Tibial nerve (tissue), 4 donors: ENCODE data around the gene CAMK2G. TPM values are rescaled to one million over a fixed set of nuclear protein-coding genes. Genes with fewer than 3 reads are reported as not detected.
"Not testable (repeated sequence)": the region's sequence is repeated elsewhere in the genome, so short reads cannot be mapped to it uniquely, and the experiment has no call there.

Source experiments
- DNase-seq, 2 donors: peaks; one replicate each; pipeline ENCODE4 v3.0.0-alpha.2; 2019; ENCODE audit warnings: low spot score in 2 of 2
- H3K27ac ChIP-seq, 4 donors: fragments of 200-600 bp; sonication (generic) in 3 of 4; one replicate each; pipeline ENCODE4 v1.5.1; 2017 to 2019; ENCODE audit warnings: mild to moderate bottlenecking in 1 of 4
- H3K27me3 ChIP-seq, 2 donors: fragments of 200-600 bp; sonication (generic) in 1 of 2; one replicate each; pipeline versions ENCODE4 v1.5.1 to v1.6.0; 2017 to 2019
- H3K36me3 ChIP-seq, 3 donors: fragments of 200-600 bp; sonication (generic); one replicate each; pipeline ENCODE4 v1.5.1; 2018 to 2019
- H3K4me1 ChIP-seq, 4 donors: fragments of 200-600 bp; sonication (generic) in 3 of 4; one replicate each; pipeline ENCODE4 v1.5.1; 2017 to 2019
- H3K4me3 ChIP-seq, 4 donors: fragments of 200-600 bp; sonication (generic) in 3 of 4; one replicate each; pipeline ENCODE4 v1.5.1; 2017 to 2019; ENCODE audit warnings: mild to moderate bottlenecking in 1 of 4, moderate library complexity in 1 of 4
- H3K9me3 ChIP-seq, 4 donors: fragments of 200-600 bp; sonication (generic) in 3 of 4; one replicate each; pipeline ENCODE4 v1.5.1; 2017 to 2019
- CTCF ChIP-seq, 5 experiments: fragments of 200-600 bp in 3 of 5; fragments of 450-650 bp in 2 of 5; sonication (generic) in 3 of 5; IDR thresholded peaks; one replicate each; pipeline ENCODE4 v1.5.1; 2016 to 2019; ENCODE audit warnings: antibody characterized with exemption in 5 of 5, mild to moderate bottlenecking in 3 of 5, moderate library complexity in 2 of 5
- EP300 ChIP-seq, 2 donors: sonication (generic); formaldehyde crosslinking; IDR thresholded peaks; one replicate each; pipeline ENCODE4 v1.6.1; 2017; ENCODE audit warnings: antibody characterized with exemption in 2 of 2, mild to moderate bottlenecking in 1 of 2
- POLR2A ChIP-seq, 2 donors: fragments of 450-650 bp; IDR thresholded peaks; one replicate each; pipeline ENCODE4 v1.6.1; 2017; ENCODE audit warnings: antibody characterized with exemption in 2 of 2, mild to moderate bottlenecking in 2 of 2, moderate library complexity in 2 of 2
- WGBS, 2 donors: methylation state at CpG; one replicate each; pipeline ENCODE4 v1.1.5; 2018; 5-methylcytosine and 5-hydroxymethylcytosine counted together
- total RNA-seq, 4 donors: library from RNA; depleted of rRNA; stranded (reverse); fragments of >200 nt; gene quantifications; one replicate each; pipeline ENCODE4 v1.1.0, GENCODE V29; 2016

CAMK2G gene
- total RNA-seq, 4 donors from 2014 or later, result 26.4 to 43.5 (median 35.1) TPM

- no peak overlapping the region for H3K4me3 ChIP-seq
- no peaks in the 10 kb centered on the region for H3K9me3 ChIP-seq
- TF ChIP-seq EP300 (IDR thresholded peaks at IDR 0.05) (no peak), CTCF (IDR thresholded peaks at IDR 0.05) (no peak)
- H3K36me3 ChIP-seq, result peaks cover under 1 to 100% (median 38%) of the 10 kb centered on the region in 3 donors
- DNase-seq, result no peak
- H3K27ac ChIP-seq, result no peak overlapping the region
- 67 to 70% methylated on average over 9 of the region's 9 CpGs for WGBS, 2 donors
- no peaks in the 10 kb centered on the region for H3K4me1 ChIP-seq
- no peaks in the 10 kb centered on the region for H3K27me3 ChIP-seq
Observed at GRCh38 chr10:73799899-73800559, 74.3 kb downstream of the CAMK2G start.

- DNase-seq, result no peak
- Histone ChIP-seq H3K36me3 (peaks cover 7 to 100% (median 38%) of the 10 kb centered on the region in 3 donors), H3K4me1 (no peaks in the 10 kb centered on the region), H3K9me3 (no peaks in the 10 kb centered on the region), H3K4me3 (no peak overlapping the region), H3K27ac (no peak overlapping the region), H3K27me3 (no peaks in the 10 kb centered on the region)
- TF ChIP-seq EP300 (IDR thresholded peaks at IDR 0.05), result no peak
- no peak for TF ChIP-seq CTCF (IDR thresholded peaks at IDR 0.05)
- TF ChIP-seq POLR2A (IDR thresholded peaks at IDR 0.05), result no peak
- WGBS, 2 donors, result 68 to 71% methylated on average over 10 of the region's 10 CpGs
Observed at GRCh38 chr10:73798927-73799560, 75.3 kb downstream of the CAMK2G start.

- Histone ChIP-seq H3K4me3 (no peak overlapping the region), H3K36me3 (peaks cover 9 to 100% (median 43%) of the 10 kb centered on the region in 3 donors), H3K4me1 (no peaks in the 10 kb centered on the region), H3K27me3 (no peaks in the 10 kb centered on the region), H3K27ac (no peak overlapping the region), H3K9me3 (no peaks in the 10 kb centered on the region)
- no peak for DNase-seq
- WGBS, 2 donors, result 82 to 84% methylated on average over 6 of the region's 6 CpGs
- TF ChIP-seq EP300 (IDR thresholded peaks at IDR 0.05) (no peak), POLR2A (IDR thresholded peaks at IDR 0.05) (no peak), CTCF (IDR thresholded peaks at IDR 0.05) (no peak)
Observed at GRCh38 chr10:73798087-73798486, 76.3 kb downstream of the CAMK2G start.

GRCh38 chr10:73797324-73798025 lies 76.9 kb downstream of the CAMK2G start:
- Histone ChIP-seq H3K4me1 (no peaks in the 10 kb centered on the region), H3K9me3 (no peaks in the 10 kb centered on the region), H3K36me3 (peaks cover 15 to 100% (median 42%) of the 10 kb centered on the region in 3 donors), H3K4me3 (no peak overlapping the region), H3K27ac (no peak overlapping the region), H3K27me3 (no peaks in the 10 kb centered on the region)
- no peak for DNase-seq
- TF ChIP-seq POLR2A (IDR thresholded peaks at IDR 0.05) (no peak), EP300 (IDR thresholded peaks at IDR 0.05) (no peak), CTCF (IDR thresholded peaks at IDR 0.05) (no peak)
- WGBS, 2 donors, result 88 to 95% methylated on average over 12 to 19 of the region's 19 CpGs

GRCh38 chr10:73796766-73797165 lies 77.6 kb downstream of the CAMK2G start:
- TF ChIP-seq CTCF (IDR thresholded peaks at IDR 0.05) (no peak), POLR2A (IDR thresholded peaks at IDR 0.05) (no peak), EP300 (IDR thresholded peaks at IDR 0.05) (no peak)
- Histone ChIP-seq H3K4me1 (no peaks in the 10 kb centered on the region), H3K27me3 (no peaks in the 10 kb centered on the region), H3K27ac (no peak overlapping the region), H3K36me3 (peaks cover 18 to 100% (median 45%) of the 10 kb centered on the region in 3 donors), H3K9me3 (no peaks in the 10 kb centered on the region), H3K4me3 (no peak overlapping the region)
- DNase-seq, result no peak
- WGBS, 2 donors, result 59 to 75% methylated on average over 4 to 5 of the region's 5 CpGs

- H3K4me3 ChIP-seq, H3K4me1 ChIP-seq, H3K9me3 ChIP-seq, H3K27me3 ChIP-seq, DNase-seq, H3K27ac ChIP-seq: not testable (repeated sequence)
- WGBS, 2 donors, result 94 to 96% methylated on average over 8 of the region's 8 CpGs
- peaks cover 18 to 100% (median 52%) of the 10 kb centered on the region in 3 donors for H3K36me3 ChIP-seq
Observed at GRCh38 chr10:73796035-73796434, 78.3 kb downstream of the CAMK2G start.

- not testable (repeated sequence) for H3K4me1 ChIP-seq, H3K27ac ChIP-seq, H3K9me3 ChIP-seq, H3K4me3 ChIP-seq, H3K27me3 ChIP-seq, DNase-seq
- WGBS, 2 donors, result 95 to 96% methylated on average over 10 of the region's 10 CpGs
- peaks cover 18 to 100% (median 57%) of the 10 kb centered on the region in 3 donors for H3K36me3 ChIP-seq
Observed at GRCh38 chr10:73795491-73795890, 78.9 kb downstream of the CAMK2G start.
